IMR-90 (cell line): Measurements from ENCODE around the gene RGS9BP. TPM values are rescaled to one million over a fixed set of nuclear protein-coding genes. Genes with fewer than 3 reads are reported as not detected.

Experiments
- ATAC-seq: fragments of 200-7000 bp; cut with Tn5 transposase; 2 replicates; pipeline ENCODE4 v1.9.1; 2020; ENCODE audit warnings: low read depth, mild to moderate bottlenecking, moderate library complexity
- BruUV-seq: library from RNA; stranded (reverse); fragments of 400-500 nt; replicated peaks from 2 replicates; lab custom pipeline; 2021; lab: Mats Ljungman, UMichigan
- CTCF ChIA-PET: fragments of 300-600 bp; formaldehyde crosslinking; extraction: SDS; loops from one replicate; lab custom pipeline; 2021; ENCODE audit warnings: antibody characterized with exemption; lab: Yijun Ruan, JAX
- POLR2A ChIA-PET: fragments of 300-600 bp; sonication (Branson Sonifier 250); formaldehyde crosslinking; loops from one replicate; lab custom pipeline; 2022; ENCODE audit warnings: antibody characterized with exemption; ENCODE audit not compliant: unreplicated experiment; lab: Charles Lee
- DNase-seq: peaks from one replicate; pipeline ENCODE4 v3.0.0; 2013
- H2AFZ ChIP-seq: replicated peaks from 2 replicates; pipeline ENCODE3; 2013; ENCODE audit warnings: low read length, mild to moderate bottlenecking; ENCODE audit not compliant: poor library complexity
- H2AK5ac ChIP-seq: 2 replicates; pipeline ENCODE4 v1.6.1; 2013; ENCODE audit warnings: low read depth, low read length, inconsistent platforms
- H2AK9ac ChIP-seq: replicated peaks from 2 replicates; pipeline ENCODE3; 2013; ENCODE audit warnings: mild to moderate bottlenecking, low read depth, low read length, moderate library complexity; ENCODE audit not compliant: poor library complexity
- H2BK120ac ChIP-seq: 2 replicates; pipeline ENCODE4 v1.6.1; 2013; ENCODE audit warnings: low read depth, low read length, inconsistent platforms
- H2BK15ac ChIP-seq: 3 replicates; pipeline ENCODE4 v1.6.1; 2013; ENCODE audit warnings: low read depth, low read length, inconsistent platforms
- H2BK20ac ChIP-seq: 2 replicates; pipeline ENCODE4 v1.6.1; 2013; ENCODE audit warnings: low read depth, mild to moderate bottlenecking, inconsistent platforms, low read length, moderate library complexity
- H2BK5ac ChIP-seq: 2 replicates; pipeline ENCODE4 v1.6.1; 2013; ENCODE audit warnings: mild to moderate bottlenecking, low read depth, low read length, inconsistent platforms; ENCODE audit not compliant: poor library complexity, severe bottlenecking
- H3K14ac ChIP-seq: replicated peaks from 2 replicates; pipeline ENCODE4 v1.6.1; 2013; ENCODE audit warnings: low read depth, low read length, inconsistent platforms
- H3K18ac ChIP-seq: 2 replicates; pipeline ENCODE4 v1.6.1; 2013; ENCODE audit warnings: low read depth, low read length, control low read depth
- H3K23ac ChIP-seq: 2 replicates; pipeline ENCODE4 v1.6.1; 2013; ENCODE audit warnings: low read depth, low read length, inconsistent platforms
- H3K27ac ChIP-seq: 2 replicates; pipeline ENCODE4 v1.5.1; 2013; ENCODE audit warnings: mild to moderate bottlenecking, control low read depth, low read length; ENCODE audit not compliant: insufficient read depth
- H3K27me3 ChIP-seq: 2 replicates; pipeline ENCODE4 v1.6.1; 2013; ENCODE audit warnings: low read length; ENCODE audit not compliant: control insufficient read depth, insufficient read depth
- H3K36me3 ChIP-seq: 2 replicates; pipeline ENCODE4 v1.6.1; 2013; ENCODE audit warnings: low read length, mixed read lengths; ENCODE audit not compliant: control insufficient read depth, insufficient read depth
- H3K4ac ChIP-seq: 2 replicates; pipeline ENCODE4 v1.6.1; 2013; ENCODE audit warnings: low read depth, low read length, inconsistent platforms
- H3K4me1 ChIP-seq: 2 replicates; pipeline ENCODE4 v1.6.1; 2013; ENCODE audit warnings: low read length, mixed read lengths; ENCODE audit not compliant: control insufficient read depth, insufficient read depth
- H3K4me2 ChIP-seq: 2 replicates; pipeline ENCODE4 v1.6.1; 2013; ENCODE audit warnings: low read depth, mild to moderate bottlenecking, control low read depth, low read length, moderate library complexity
- H3K4me3 ChIP-seq: 2 replicates; pipeline ENCODE4 v1.5.1; 2013; ENCODE audit warnings: low read depth, mild to moderate bottlenecking, control low read depth, low read length, moderate library complexity; ENCODE audit not compliant: insufficient read depth
- H3K56ac ChIP-seq: 2 replicates; pipeline ENCODE4 v1.6.1; 2013; ENCODE audit warnings: low read length, inconsistent platforms; ENCODE audit not compliant: insufficient read depth; ENCODE audit errors: extremely low read depth
- H3K79me1 ChIP-seq, 2 experiments: 2 replicates each; pipeline ENCODE4 v1.6.1; 2013; ENCODE audit warnings: low read length in 2 of 2, inconsistent platforms in 1 of 2, low read depth in 1 of 2
- H3K9ac ChIP-seq: 2 replicates; pipeline ENCODE4 v1.6.1; 2013; ENCODE audit warnings: low read depth, low read length, control low read depth
- H3K9me1 ChIP-seq: 2 replicates; pipeline ENCODE4 v1.6.1; 2013; ENCODE audit warnings: low read length, inconsistent platforms; ENCODE audit not compliant: insufficient read depth
- H3K9me3 ChIP-seq: 2 replicates; pipeline ENCODE4 v1.6.1; 2013; ENCODE audit warnings: low read length; ENCODE audit not compliant: control insufficient read depth, insufficient read depth
- H4K20me1 ChIP-seq: 2 replicates; pipeline ENCODE4 v1.6.1; 2013; ENCODE audit warnings: low read length, inconsistent platforms; ENCODE audit not compliant: insufficient read depth
- H4K5ac ChIP-seq: 2 replicates; pipeline ENCODE4 v1.6.1; 2013; ENCODE audit warnings: mild to moderate bottlenecking, low read depth, low read length, control low read depth
- H4K8ac ChIP-seq, 2 experiments: 2 replicates each; pipeline ENCODE4 v1.6.1; 2013; ENCODE audit warnings: low read depth in 2 of 2, low read length in 2 of 2, control low read depth in 1 of 2, inconsistent platforms in 1 of 2
- H4K91ac ChIP-seq: 2 replicates; pipeline ENCODE4 v1.6.1; 2013; ENCODE audit warnings: low read depth, low read length, inconsistent platforms; ENCODE audit not compliant: insufficient read depth
- BHLHE40 ChIP-seq: fragments of 150-350 bp; IDR thresholded peaks from 2 replicates; pipeline ENCODE4 v1.6.1; 2016; ENCODE audit warnings: mild to moderate bottlenecking, low read depth, low read length
- CEBPB ChIP-seq: IDR thresholded peaks from 2 replicates; pipeline ENCODE4 v1.6.1; 2012; ENCODE audit warnings: low read depth, low read length, improper control_type of control experiment
- CHD1 ChIP-seq: IDR thresholded peaks from 2 replicates; pipeline ENCODE4 v1.6.1; 2012; ENCODE audit warnings: low read depth, low read length, improper control_type of control experiment
- FOS ChIP-seq: fragments of 150-350 bp; IDR thresholded peaks from 2 replicates; pipeline ENCODE4 v1.6.1; 2016; ENCODE audit warnings: low read depth, low read length
- MAFK ChIP-seq: IDR thresholded peaks from 2 replicates; pipeline ENCODE4 v1.6.1; 2012; ENCODE audit warnings: low read depth, low read length, improper control_type of control experiment
- MXI1 ChIP-seq: IDR thresholded peaks from 2 replicates; pipeline ENCODE4 v1.6.1; 2012; ENCODE audit warnings: low read depth, mild to moderate bottlenecking, low read length, moderate library complexity, borderline replicate concordance
- POLR2A ChIP-seq: IDR thresholded peaks from 2 replicates; pipeline ENCODE4 v1.6.1; 2012; ENCODE audit warnings: mild to moderate bottlenecking, low read depth, low read length
- RAD21 ChIP-seq: IDR thresholded peaks from 2 replicates; pipeline ENCODE4 v1.6.1; 2012; ENCODE audit warnings: low read length, improper control_type of control experiment
- SMC3 ChIP-seq: fragments of 150-350 bp; IDR thresholded peaks from 2 replicates; pipeline ENCODE4 v1.6.1; 2016; ENCODE audit warnings: low read depth, mild to moderate bottlenecking, antibody characterized with exemption, low read length, moderate library complexity
- WGBS, 2 experiments: methylation state at CpG; one replicate each; pipeline versions ENCODE4 v1.1.5 to v1.1.7; 2013; ENCODE audit warnings: missing lambda C conversion rate in 2 of 2; ENCODE audit not compliant: insufficient read length in 1 of 2; ENCODE audit errors: extremely low coverage in 2 of 2; 5-methylcytosine and 5-hydroxymethylcytosine counted together
- dilution Hi-C: fragments of 300-500 bp; cut with HindIII; formaldehyde crosslinking; loops from one replicate; pipeline ENCODE4 v1.14.3; 2018; ENCODE audit warnings: low sequenced_read_pairs; ENCODE audit not compliant: unreplicated experiment
- in situ Hi-C: fragments of 300-500 bp; cut with MboI; formaldehyde crosslinking; loops from 3 replicates; pipeline ENCODE4 v1.14.3; 2019; ENCODE audit warnings: low sequenced_read_pairs, inconsistent platforms, mixed read lengths
- intact Hi-C: fragments of 100-400 bp; cut with micrococcal nuclease; formaldehyde crosslinking; loops from 2 replicates; pipeline ENCODE4 v1.10.0; 2022
- polyA plus RNA-seq, 3 experiments: library from polyadenylated mRNA; depleted of rRNA; stranded (reverse); fragments of >200 nt; gene quantifications; 2 replicates each; pipeline ENCODE4 v1.2.3, GENCODE V29; 2012; ENCODE audit warnings: low replicate concordance in 1 of 3
- total RNA-seq: library from RNA; depleted of rRNA; stranded (reverse); fragments of >200 nt; gene quantifications from 2 replicates; pipeline ENCODE4 v1.2.3, GENCODE V29; 2012
- TF ChIP-seq, protein P1 (sequence below): fragments of 150-350 bp; IDR thresholded peaks from 2 replicates; pipeline ENCODE4 v1.6.1; 2017; ENCODE audit warnings: mild to moderate bottlenecking, antibody characterized with exemption, low read length, low read depth
- TF ChIP-seq, protein P2 (sequence below): conservative IDR thresholded peaks from 2 replicates; pipeline ENCODE4 v1.5.1; 2012; ENCODE audit warnings: mild to moderate bottlenecking, low read depth, low read length, improper control_type of control experiment

The RGS9BP gene
- total and polyA plus RNA-seq, 2 of the 4 experiments (the other 2 are of a cell fraction) = 0.03 to 0.18 TPM

DNA sequence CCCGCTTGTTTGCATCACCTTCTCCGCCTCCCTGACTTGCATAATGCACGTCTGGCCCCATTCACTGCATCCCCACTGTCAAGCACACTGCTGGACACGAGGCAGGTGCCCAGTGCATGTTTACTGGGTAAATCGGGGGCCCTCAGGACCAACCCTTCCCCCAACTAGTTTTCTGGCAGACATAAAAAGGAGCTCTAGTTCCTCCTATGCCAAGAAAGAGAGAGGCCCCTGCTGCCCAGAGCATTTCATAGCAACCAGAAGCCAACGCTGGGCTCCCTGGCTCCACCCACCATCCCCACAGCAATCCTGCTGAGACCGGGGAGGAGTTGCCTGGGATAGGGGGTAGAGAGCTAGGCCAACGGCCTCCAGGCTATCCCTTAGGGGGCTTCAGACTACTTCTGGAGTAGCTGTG lies 23.9 kb upstream of the RGS9BP start:
- TF ChIP-seq FOS (no peak), POLR2A (no peak), MAFK (no peak), SMC3 (no peak), CEBPB (no peak), RAD21 (no peak), CHD1 (no peak), BHLHE40 (no peak), MXI1 (no peak)
- TF ChIP-seq, protein P1, sequence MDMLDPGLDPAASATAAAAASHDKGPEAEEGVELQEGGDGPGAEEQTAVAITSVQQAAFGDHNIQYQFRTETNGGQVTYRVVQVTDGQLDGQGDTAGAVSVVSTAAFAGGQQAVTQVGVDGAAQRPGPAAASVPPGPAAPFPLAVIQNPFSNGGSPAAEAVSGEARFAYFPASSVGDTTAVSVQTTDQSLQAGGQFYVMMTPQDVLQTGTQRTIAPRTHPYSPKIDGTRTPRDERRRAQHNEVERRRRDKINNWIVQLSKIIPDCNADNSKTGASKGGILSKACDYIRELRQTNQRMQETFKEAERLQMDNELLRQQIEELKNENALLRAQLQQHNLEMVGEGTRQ = no peak
- TF ChIP-seq, protein P2, sequence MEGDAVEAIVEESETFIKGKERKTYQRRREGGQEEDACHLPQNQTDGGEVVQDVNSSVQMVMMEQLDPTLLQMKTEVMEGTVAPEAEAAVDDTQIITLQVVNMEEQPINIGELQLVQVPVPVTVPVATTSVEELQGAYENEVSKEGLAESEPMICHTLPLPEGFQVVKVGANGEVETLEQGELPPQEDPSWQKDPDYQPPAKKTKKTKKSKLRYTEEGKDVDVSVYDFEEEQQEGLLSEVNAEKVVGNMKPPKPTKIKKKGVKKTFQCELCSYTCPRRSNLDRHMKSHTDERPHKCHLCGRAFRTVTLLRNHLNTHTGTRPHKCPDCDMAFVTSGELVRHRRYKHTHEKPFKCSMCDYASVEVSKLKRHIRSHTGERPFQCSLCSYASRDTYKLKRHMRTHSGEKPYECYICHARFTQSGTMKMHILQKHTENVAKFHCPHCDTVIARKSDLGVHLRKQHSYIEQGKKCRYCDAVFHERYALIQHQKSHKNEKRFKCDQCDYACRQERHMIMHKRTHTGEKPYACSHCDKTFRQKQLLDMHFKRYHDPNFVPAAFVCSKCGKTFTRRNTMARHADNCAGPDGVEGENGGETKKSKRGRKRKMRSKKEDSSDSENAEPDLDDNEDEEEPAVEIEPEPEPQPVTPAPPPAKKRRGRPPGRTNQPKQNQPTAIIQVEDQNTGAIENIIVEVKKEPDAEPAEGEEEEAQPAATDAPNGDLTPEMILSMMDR = no peak
- Histone ChIP-seq H3K14ac (no peak overlapping the region), H3K79me1 (peaks cover 6 to 41% of the 10 kb centered on the region in 2 experiments; a peak in 2 of 4 replicates), H3K4ac (no peak overlapping the region), H3K4me2 (no peak overlapping the region), H2BK15ac (no peak overlapping the region), H3K4me3 (no peak overlapping the region), H3K27ac (no peak overlapping the region), H3K9me1 (0 out of 2 replicates have a peak, but pooled peaks cover 5% of the 10 kb centered on the region), H2BK20ac (no peak overlapping the region), H2BK5ac (no peak overlapping the region), H3K36me3 (peaks cover 22% of the 10 kb centered on the region), H3K56ac (no peak overlapping the region), H3K23ac (no peak overlapping the region), H3K9ac (no peak overlapping the region), H4K8ac (no peak overlapping the region), H4K20me1 (no peaks in the 10 kb centered on the region; the same call in 1 of the 2 replicates), H2AFZ (no peak overlapping the region), H3K9me3 (no peaks in the 10 kb centered on the region), H3K18ac (no peak overlapping the region), H3K27me3 (no peaks in the 10 kb centered on the region), H2AK9ac (no peak overlapping the region), H4K91ac (no peak overlapping the region), H3K4me1 (peaks cover 2% of the 10 kb centered on the region; the same call in 1 of the 2 replicates), H2BK120ac (no peak overlapping the region), H4K5ac (no peak overlapping the region), H2AK5ac (no peak overlapping the region)
- in situ Hi-C loops = no loop called here
- ATAC-seq (peak; percentile 68), DNase-seq (peak; percentile 11)
- ChIA-PET CTCF (interaction anchor here (1.1 kb wide), 1 partner anchor 14 kb away, joined by 4 read pairs; no protein-coding TSS in a partner anchor), POLR2A (no interaction called here)
- dilution Hi-C loops = no loop called here
- intact Hi-C loops = no loop called here
- WGBS, 2 experiments = 100% methylated on average over 1 of the region's 8 CpGs; no CpG with 5 or more reads in 1 of the 2 experiments
- no TSS peak for BruUV-seq
